NCI-H526 (cell line): Measurements from ENCODE around the gene ST3GAL6.

Source experiments
- DNase-seq, 2 experiments: peaks; one replicate each; lab custom pipeline; 2025; lab: John Stamatoyannopoulos, UW

The ST3GAL6 gene, protein sequence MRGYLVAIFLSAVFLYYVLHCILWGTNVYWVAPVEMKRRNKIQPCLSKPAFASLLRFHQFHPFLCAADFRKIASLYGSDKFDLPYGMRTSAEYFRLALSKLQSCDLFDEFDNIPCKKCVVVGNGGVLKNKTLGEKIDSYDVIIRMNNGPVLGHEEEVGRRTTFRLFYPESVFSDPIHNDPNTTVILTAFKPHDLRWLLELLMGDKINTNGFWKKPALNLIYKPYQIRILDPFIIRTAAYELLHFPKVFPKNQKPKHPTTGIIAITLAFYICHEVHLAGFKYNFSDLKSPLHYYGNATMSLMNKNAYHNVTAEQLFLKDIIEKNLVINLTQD

DNA sequence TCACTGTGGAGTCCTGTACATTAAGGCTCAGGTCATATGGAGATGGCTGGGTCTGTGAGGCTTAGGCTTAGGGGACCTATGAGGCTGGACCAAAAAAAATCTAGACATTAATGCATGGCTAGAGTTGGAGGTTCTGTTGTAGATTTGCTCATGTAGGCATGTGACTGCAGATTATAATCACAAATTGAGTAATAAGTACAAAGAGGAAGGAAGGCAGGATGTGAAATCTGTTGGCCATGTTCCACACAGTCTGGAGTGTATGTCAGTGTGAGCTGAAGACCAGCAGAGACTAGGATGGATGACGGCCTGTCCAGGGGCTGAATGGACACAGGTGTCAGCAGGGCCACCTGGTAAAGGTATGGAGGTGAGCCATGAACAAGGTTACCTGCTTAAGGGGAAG lies at the start of gene ST3GAL6:
ST3GAL6 (plus strand) TSS at position 265 of the 400 bp plus-strand sequence. CDS start 5,101 bp downstream, outside the sequence.
- no peak for DNase-seq

DNA sequence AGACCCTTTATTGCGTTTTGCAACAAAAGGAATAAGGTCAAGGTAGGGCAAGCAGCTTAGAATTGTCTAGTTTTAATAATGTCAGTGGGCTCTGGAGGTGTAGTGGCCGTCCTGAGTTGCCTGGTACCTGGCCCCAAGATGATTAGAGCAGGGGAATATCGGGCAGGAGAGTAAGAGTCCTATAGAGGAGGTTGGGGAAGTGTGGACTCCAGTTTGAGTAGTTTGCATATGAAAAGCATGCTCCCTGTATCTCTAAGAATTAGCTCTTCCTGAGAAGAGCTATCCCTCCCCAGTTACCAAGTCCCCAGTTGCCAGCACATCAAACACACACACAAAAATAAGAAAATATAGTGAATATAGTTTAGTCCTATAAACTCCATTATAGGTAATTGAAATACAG lies 49.2 kb upstream of the ST3GAL6 start:
- no peak for DNase-seq

DNA sequence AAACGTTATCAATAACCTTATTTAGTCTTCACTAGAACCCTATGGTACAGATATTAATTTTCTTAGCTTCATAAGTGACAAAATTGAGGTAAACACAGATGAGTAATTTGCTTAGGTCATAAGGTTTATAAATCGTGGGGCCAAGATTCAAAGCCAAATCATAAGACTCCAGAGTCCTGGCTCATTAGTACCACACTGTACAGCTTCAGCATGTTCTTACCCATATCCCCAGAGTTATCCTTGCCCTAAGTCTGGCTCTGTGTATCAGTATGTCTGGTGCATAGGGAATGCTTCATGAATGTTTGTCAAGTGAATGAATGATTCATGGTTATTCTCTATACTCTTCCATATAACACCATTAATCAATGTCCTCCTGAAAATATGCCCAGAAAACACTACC lies 45.6 kb upstream of the ST3GAL6 start:
- DNase-seq, result no peak

DNA sequence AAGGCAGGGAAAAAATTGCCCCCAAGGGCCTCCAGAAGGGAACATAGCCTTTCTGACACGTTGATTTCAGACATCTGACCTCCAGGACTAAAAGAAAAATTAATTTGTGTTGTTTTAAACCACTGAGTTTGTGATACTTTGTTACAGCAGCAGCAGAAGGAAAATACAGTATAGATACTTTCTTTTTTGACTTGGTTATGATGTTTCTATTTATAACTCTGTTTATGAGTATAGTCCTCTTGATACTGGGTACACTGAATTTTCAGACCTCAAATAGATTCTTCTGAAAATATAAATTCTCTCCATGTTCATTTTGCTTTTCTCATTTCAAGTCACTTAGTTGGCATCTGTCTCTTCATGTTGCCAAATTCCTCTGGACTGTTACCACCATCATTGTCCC lies 44.4 kb upstream of the ST3GAL6 start:
- no peak for DNase-seq

DNA sequence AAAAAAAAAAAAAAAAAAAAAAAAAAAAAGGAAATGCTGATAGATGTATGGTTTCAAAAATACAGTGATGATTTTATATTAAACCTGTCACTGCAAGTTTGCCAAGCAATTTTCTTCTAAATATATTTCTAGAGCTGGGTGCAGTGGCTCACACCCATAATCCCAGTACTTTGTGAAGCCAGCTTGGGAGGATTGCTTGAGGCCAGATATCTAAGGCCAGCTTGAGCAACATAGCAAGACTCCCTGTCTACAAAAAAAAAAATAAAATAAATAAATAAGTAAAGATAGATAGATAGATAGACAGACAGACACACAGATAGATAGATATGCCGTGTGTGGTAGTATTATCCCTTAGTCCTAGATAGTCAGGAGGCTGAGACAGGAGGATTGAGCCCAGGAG lies 41.4 kb upstream of the ST3GAL6 start:
- no peak for DNase-seq

DNA sequence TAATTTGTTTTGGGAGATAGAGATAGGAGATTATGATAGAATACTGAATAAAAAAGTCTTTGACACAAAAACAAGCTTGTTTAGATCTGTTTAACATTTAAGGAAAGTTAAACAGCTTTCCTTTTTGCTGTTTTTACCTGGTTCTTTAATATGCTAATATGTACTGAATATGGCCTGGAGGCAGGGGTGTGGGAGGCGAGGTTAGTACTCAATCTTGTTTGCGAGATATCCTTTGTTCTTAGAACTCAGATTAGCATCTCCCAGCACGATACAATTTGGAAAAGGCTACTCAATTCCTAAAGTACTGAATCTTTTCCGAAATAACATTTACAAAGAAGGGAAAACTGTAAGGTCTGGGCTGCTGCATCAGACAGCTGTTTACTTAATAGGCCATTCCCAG lies 40.8 kb upstream of the ST3GAL6 start:
- DNase-seq, result no peak

DNA sequence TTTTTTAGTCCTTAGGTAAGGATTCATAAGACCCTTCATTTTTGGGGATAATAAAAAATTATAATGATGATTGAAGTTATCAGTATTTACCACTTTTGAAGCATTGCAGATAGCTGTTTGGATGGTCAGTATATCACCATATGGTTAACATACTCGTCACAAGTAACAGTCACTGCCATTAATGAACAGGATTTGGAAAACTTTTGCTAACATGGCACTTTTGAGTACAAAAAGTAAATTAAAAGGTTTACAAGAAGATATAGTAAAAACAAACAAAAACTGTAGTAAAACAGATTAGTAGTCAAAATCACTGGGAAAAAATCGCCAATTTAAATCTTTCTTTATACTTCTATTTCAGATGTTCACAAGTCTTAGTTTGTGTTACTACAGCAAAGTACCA lies 37.8 kb upstream of the ST3GAL6 start:
- no peak for DNase-seq

DNA sequence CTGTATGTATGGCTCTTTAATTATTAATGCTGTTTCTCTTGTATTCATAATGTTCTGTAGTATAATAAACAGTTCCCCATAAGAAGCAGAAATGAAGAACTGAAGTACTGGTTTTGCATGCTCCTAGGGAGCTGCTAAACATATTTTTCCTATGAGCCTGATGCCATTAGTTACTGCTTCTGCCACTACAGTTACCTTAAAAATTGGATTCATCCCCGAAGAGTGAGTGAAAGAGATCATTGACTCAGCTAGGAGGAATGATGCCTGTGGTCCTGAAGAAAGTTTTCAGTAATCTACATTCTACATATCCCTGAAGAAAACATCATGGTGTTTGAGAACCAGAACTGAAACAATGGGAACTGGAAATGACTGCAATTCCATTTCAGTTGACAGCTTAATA lies 37.1 kb upstream of the ST3GAL6 start:
- no peak for DNase-seq

DNA sequence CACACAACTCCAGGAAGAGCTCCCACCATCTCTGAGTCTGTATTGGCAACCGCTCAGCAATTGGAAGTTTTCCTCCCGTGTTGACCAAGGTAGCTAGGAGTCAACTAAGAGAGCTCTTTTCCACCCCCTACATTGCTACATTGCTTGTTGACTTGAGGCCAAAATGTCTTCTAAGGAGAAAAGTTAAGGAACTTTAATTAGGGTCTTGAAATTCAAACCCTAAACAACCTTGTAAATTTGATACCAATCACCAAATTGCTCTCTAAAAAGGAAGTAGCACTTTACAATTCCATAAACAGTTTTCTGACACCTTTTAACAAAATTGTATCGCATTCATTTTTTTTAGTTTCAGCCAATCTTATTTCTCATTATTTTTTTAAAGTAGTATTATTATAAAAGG lies 35.5 kb upstream of the ST3GAL6 start:
- no peak for DNase-seq

DNA sequence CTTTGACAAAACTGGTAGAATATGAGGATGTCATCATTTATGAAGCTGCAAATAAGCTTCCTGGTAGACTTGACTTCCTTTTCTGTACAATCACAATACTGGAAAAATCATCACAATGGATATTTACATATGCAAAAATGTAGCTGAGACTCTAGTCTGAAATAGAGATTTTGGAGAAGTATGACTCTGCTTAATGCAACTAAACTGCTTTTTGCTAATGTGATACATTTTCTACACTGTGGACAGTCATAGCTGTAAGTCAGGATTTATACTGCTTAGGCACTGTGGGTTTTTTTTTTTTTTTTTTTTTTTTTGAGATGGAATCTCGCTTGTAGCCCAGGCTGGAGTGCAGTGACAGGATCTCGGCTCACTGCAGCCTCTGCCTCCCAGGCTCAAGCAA lies 34.5 kb upstream of the ST3GAL6 start:
- no peak for DNase-seq

DNA sequence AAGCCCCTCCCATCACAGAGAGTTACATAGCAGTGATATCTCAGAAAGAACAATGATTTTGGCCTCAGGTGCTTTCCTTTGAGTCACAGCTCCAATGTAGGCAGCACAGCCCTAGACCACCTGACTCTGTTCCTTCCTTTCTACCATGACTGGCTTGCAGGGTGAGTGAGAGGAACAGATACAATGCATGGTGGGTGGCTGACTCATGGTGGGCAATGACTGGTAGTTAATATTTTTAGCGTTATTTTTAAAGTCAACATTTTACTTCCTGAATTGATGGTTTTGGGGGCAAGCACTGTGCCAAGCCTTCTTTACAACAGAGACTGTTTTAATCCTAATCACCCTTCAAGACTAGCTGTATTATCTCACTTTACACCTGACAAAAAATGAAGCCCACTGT lies 32.8 kb upstream of the ST3GAL6 start:
- DNase-seq, result no peak

DNA sequence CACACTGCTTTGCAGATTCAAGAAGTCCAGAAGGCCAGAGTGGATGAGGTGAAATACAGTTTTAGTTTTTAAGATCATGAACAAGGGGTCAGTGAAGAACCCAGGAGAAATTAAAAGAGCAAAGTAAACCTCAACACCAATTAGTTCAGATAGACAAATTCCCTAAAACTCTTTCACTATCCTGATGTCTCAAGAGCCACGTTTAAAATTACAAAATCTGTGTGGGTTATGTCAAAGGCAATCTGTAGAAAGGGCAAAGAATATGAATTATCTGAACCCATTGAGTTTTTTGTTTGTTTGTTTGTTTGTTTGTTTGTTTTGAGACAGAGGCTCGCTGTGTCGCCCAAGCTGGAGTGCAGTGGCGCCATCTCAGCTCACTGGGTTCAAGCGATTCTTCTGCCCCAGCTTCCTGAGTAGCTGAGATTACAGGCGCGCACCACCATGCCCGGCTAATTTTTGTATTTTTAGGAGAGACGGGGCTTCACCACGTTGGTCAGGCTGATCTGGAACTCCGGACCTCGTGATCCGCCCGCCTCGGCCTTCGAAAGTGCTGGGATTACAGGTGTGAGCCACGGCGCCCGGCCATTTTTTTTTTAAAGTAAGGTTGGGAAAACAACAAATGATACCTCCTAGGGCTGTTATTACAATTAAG lies 32.1 kb upstream of the ST3GAL6 start:
- no peak for DNase-seq

DNA sequence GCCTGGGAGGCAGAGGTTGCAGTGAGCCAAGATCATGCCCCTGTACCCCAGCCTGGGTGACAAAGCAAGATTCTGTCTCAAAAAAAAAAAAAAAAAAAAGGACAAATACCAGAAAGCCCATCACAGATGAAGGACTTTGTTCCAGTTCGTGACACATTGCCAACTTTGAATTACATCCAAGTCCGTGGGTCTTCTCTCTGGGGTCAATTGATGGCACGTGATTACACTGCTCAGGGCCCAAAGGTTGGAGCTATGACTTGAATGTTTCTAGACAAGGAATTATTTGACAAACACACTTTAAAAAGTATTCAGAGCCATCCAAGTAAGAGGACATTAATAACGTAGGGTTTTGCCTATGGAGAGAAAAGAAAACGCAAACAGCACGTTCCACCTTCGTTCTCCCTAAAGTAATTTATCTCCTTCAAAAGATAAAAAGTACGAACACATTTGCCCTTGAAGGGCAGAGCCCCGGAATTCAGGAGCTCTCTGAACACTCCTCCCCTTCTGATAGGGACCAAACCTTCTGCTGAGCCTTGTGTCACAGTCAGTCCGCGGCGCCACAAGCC lies 31.3 kb upstream of the ST3GAL6 start:
- no peak for DNase-seq

DNA sequence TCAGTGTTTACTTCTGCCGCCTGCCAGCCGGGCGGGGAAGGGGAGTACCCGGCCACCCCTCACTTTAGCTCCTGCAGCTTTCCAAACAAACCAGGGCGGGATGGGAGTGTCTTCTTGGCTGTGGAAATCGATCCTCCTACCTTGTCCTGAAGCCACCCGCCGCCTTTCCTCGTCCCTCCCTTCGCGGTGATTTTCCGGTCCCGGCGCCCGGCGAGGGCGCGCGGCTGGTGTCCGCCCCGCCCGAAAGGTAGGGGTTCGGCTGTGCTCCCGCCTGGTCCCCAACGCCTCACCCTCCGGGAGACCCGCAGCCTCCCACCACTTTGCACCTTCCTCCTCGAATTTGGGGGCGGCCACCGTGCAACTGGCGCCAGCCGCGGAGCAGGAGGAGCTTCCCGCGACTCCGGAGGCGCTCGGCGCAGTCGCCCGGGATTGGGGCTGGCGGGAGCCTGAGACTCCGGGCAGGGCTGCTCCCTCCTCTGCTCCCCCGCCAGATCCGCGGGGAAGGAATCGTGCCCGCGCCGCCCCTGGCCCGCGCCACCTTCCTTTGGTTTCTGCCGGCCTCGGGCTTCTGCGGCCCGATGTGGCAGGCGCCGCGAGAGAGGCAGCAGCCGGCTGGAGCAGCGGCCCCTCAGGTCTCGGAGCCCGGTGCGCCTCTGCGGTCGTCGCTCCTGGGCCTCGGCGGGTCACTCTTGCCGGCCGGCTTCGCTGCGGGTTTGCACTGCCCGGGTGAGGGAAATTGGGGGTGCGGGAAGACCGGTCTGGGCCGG lies 30.7 kb upstream of the ST3GAL6 start:
- peak; percentile 29 to 79 for DNase-seq

DNA sequence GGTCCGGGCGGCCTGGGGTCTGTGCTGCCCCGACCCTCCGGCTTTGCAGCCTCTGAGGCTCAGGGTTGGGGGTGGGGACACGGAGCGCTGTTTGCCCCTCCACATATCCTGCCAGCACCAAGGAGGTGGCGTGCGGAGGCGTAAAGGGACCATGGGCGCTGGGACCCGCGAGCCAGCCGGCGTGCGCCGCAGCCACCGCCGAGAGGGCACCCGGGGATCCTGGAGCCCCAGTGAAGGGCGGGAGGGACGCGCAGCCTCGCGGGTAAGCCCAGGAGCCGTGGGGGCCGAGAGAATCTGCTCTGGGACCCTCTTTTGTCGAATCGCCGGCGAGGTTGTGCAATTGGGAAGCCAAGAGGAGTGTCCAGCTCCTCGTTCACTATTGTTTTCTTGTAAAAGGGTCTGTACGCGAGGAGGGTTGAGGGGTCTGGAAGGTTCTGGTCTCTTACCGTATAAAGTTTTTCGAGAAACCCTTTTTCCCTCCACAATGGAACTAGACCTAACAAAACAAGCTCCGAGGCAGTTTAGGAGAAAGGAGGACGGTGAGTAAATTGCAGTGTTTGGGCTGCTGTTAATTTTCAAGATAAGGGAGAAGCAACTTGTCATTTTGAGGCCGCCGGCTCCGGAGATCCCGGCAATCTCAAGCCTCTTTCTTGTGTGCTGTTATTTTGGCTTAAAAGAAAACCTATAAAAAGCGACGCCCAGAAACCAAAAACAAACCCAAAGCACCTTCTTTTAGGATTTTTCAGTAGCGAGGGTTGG lies 29.9 kb upstream of the ST3GAL6 start:
- DNase-seq, result peak; percentile 5 to 70

DNA sequence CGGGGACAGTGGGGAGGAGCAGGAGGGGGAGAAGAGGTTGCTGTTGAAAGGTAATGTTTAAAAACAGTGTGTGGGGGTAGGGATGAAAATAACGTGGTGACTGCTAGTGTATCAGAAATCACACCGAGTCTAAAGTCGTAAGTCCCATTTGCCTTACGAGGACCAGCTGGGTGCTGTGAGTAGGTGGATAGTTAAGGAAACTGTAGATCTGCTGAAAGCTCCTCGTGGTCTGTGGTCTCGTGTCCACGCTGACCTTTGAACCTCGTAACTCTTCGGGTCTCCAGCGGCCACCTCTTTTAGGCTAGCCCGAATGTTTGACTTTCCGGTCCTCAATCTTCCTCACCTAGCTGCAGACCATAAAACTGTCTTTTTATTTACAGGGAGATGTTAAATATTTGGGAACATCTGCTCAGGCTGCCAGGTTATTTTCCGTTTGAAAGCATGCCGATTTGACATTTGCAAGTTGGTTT lies 29.3 kb upstream of the ST3GAL6 start:
- DNase-seq, result peak; percentile 20 to 23

DNA sequence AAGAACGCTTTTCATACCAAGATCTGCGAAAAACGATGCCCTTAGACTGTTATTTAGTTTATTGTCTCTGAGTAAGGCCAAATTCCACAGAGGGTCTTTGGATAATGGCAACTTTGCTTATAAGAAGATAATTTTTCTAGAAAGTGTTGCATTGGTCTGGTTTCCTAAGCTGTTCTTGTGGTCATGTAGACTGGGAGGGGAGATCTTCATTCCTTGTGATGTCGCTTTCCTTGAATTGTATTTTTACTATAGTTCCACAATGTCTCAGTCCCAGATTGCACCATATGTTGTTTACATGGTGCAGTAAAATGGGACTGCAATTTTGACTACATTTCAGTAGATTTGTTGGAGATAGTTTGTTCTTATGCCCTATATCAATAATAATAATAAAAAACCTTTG lies 28.8 kb upstream of the ST3GAL6 start:
- no peak for DNase-seq

DNA sequence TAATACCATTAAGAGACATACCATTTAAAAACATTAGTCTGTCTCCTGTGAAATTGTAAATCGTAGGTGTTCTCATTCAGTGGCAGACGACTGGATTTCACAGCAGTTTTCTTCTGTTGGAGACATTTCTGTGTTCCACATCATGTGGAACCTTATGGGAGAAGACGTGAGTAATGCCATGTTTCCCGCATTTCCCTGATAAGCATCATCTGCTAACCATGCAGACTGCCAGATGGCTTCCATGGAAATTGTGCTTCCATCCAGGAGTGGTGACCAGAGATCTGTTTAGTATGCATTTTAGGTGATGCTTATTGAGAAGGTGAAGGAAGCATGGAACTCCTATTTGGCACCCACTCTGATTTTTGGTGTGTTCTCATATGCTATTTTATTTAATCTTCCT lies 28.4 kb upstream of the ST3GAL6 start:
- no peak for DNase-seq

DNA sequence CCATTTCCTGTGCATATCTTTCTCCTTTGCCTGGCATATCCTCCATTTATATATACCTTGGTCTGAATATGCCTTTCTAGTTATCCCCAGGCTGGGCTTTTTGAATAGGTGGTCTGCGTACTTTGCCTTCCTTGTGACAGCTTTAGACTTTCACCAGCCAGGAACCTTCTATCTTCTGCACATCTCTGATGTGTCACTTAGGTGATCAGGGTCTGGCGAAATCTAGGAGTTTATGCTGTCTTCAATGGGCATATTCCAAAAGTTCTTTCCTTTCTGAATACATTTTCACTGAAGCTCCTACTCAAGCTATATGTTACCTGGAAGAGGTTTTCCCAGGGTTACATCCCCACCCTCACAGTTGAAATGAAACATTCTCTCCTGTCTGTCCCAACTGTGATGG lies 27.8 kb upstream of the ST3GAL6 start:
- no peak for DNase-seq

DNA sequence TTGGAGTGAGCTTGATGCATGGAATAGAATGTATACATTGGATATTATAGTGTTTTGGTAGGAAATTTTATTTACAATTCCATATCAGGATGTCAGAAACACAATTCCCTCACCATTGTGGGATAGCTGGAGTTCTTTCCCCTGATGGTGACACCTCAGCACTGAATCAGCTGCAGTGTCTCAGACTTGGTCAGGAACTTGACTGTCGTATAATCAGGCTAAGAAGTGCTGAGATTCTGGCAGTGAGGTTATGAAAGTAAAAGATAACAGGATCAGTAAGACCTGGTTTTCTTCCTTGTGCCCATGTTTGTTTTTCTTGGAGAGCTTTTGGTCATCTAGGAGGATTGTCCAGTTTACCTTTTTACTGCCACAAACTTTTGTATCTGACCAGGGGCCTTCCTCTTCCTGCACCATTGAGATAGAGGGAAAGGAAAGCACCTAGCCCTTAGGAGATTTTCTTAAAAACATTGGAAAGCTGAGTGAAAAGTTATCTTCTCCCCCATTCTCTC lies 27.3 kb upstream of the ST3GAL6 start:
- DNase-seq, result no peak

DNA sequence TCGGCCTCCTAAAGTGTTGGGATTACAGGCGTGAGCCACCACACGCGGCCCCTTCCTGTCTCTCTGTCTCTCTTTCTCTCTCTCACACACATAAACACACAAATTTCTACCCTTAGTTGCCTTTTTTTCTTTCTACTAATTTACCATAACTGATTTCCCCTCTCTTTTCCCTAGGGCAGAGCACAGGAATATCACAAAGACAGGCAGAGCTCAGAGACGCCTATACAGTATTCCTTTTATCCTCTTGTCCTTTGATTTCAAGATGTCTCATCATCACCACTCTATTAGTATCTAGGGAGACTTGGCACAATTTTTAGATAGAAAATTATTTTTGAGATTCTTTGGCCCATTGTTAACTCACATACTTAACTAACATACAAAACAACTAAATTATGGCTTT lies 25.8 kb upstream of the ST3GAL6 start:
- DNase-seq, result no peak

DNA sequence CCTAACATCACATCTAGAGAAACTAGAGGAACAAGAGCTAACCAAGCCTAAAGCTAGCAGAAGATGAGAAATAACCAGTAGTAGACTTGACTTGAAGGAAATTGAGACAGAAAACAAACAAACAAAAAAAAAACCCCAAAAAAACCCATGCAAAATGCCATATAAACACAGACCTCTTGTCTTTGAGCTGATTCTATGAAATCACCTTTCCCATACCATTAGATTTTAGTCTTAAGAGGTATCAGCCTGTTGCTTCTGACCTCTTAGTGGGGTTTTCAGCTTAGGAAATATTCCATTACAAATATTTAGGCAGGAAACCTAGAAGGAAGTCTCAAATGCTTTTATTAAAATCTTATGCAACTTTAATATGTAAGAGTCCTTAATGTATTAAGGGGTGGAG lies 23.9 kb upstream of the ST3GAL6 start:
- no peak for DNase-seq
